ENCODE data around the gene SLC13A2.
"Not testable (repeated sequence)": the region's sequence is repeated elsewhere in the genome, so short reads cannot be mapped to it uniquely, and the experiment has no call there.

SLC13A2 gene

GRCh38 chr17:28449859-28450258 is 23.6 kb upstream of the SLC13A2 start:
- Histone ChIP-seq H3F3A (ENCODE audit: low read depth) (no peaks in the 10 kb centered on the region), H3K4me1 (ENCODE audit: insufficient read depth, low read length, poor library complexity, severe bottlenecking) (no peaks in the 10 kb centered on the region), H3K27me3 (ENCODE audit: insufficient read depth, low read length, poor library complexity, severe bottlenecking) (no peaks in the 10 kb centered on the region), H3K4me2 (ENCODE audit: low read depth, low read length, poor library complexity, severe bottlenecking) (no peak overlapping the region), H3K9me3 (ENCODE audit: insufficient read depth, low read depth, low read length) (no peaks in the 10 kb centered on the region), H2AFZ (ENCODE audit: low read length) (no peak overlapping the region), H4K20me1 (ENCODE audit: insufficient read depth, low read length, poor library complexity, severe bottlenecking) (no peaks in the 10 kb centered on the region), H3K4me3 (ENCODE audit: low read length, poor library complexity, severe bottlenecking) (no peak overlapping the region), H3K9ac (ENCODE audit: low read depth, low read length, poor library complexity, severe bottlenecking) (no peak overlapping the region), H3K36me3 (ENCODE audit: insufficient read depth, low read length) (no peaks in the 10 kb centered on the region), H3K79me2 (ENCODE audit: insufficient read depth, low read length) (no peaks in the 10 kb centered on the region), H3K9me2 (replicated peaks; ENCODE audit: low read depth, low read length) (no peaks in the 10 kb centered on the region)
- TF ChIP-seq EZH2phosphoT487 (IDR thresholded peaks at IDR 0.05; ENCODE audit: borderline replicate concordance), result no peak
- TF ChIP-seq CTCF (conservative IDR thresholded peaks at IDR 0.05; ENCODE audit: low read length), result no peak

GRCh38 chr17:28457890-28458289 is 15.6 kb upstream of the SLC13A2 start:
- H3K9me2 ChIP-seq (replicated peaks; ENCODE audit: low read depth, low read length), result no peaks in the 10 kb centered on the region
- H3K9ac ChIP-seq (ENCODE audit: low read depth, low read length, poor library complexity, severe bottlenecking), result no peak overlapping the region
- H3K4me2 ChIP-seq (ENCODE audit: low read depth, low read length, poor library complexity, severe bottlenecking), result no peak overlapping the region
- no peaks in the 10 kb centered on the region for H3F3A ChIP-seq (ENCODE audit: low read depth)
- H3K4me1 ChIP-seq (ENCODE audit: insufficient read depth, low read length, poor library complexity, severe bottlenecking), result no peaks in the 10 kb centered on the region
- no peaks in the 10 kb centered on the region for H3K79me2 ChIP-seq (ENCODE audit: insufficient read depth, low read length)
- TF ChIP-seq CTCF (conservative IDR thresholded peaks at IDR 0.05; ENCODE audit: low read length), result no peak
- no peak for TF ChIP-seq EZH2phosphoT487 (IDR thresholded peaks at IDR 0.05; ENCODE audit: borderline replicate concordance)
- no peak overlapping the region for H2AFZ ChIP-seq (ENCODE audit: low read length)
- H4K20me1 ChIP-seq (ENCODE audit: insufficient read depth, low read length, poor library complexity, severe bottlenecking), result no peaks in the 10 kb centered on the region
- H3K9me3 ChIP-seq (ENCODE audit: insufficient read depth, low read depth, low read length), result no peaks in the 10 kb centered on the region
- H3K4me3 ChIP-seq (ENCODE audit: low read length, poor library complexity, severe bottlenecking), result no peak overlapping the region
- no peaks in the 10 kb centered on the region for H3K27me3 ChIP-seq (ENCODE audit: insufficient read depth, low read length, poor library complexity, severe bottlenecking)
- H3K36me3 ChIP-seq (ENCODE audit: insufficient read depth, low read length), result no peaks in the 10 kb centered on the region

GRCh38 chr17:28458881-28459280 is 14.6 kb upstream of the SLC13A2 start:
- not testable (repeated sequence) for H3K36me3 ChIP-seq (ENCODE audit: insufficient read depth, low read length); H3K4me1 ChIP-seq (ENCODE audit: insufficient read depth, low read length, poor library complexity, severe bottlenecking); H3K4me3 ChIP-seq (ENCODE audit: low read length, poor library complexity, severe bottlenecking); H3K79me2 ChIP-seq (ENCODE audit: insufficient read depth, low read length); H3F3A ChIP-seq (ENCODE audit: low read depth); H3K9me2 ChIP-seq (replicated peaks; ENCODE audit: low read depth, low read length); H3K27me3 ChIP-seq (ENCODE audit: insufficient read depth, low read length, poor library complexity, severe bottlenecking); H3K4me2 ChIP-seq (ENCODE audit: low read depth, low read length, poor library complexity, severe bottlenecking); H4K20me1 ChIP-seq (ENCODE audit: insufficient read depth, low read length, poor library complexity, severe bottlenecking); H3K9ac ChIP-seq (ENCODE audit: low read depth, low read length, poor library complexity, severe bottlenecking); H2AFZ ChIP-seq (ENCODE audit: low read length); H3K9me3 ChIP-seq (ENCODE audit: insufficient read depth, low read depth, low read length)

- Histone ChIP-seq H3K27me3 (ENCODE audit: insufficient read depth, low read length, poor library complexity, severe bottlenecking) (no peaks in the 10 kb centered on the region), H3K9me3 (ENCODE audit: insufficient read depth, low read depth, low read length) (no peaks in the 10 kb centered on the region), H4K20me1 (ENCODE audit: insufficient read depth, low read length, poor library complexity, severe bottlenecking) (no peaks in the 10 kb centered on the region), H3K9ac (ENCODE audit: low read depth, low read length, poor library complexity, severe bottlenecking) (no peak overlapping the region), H3K4me1 (ENCODE audit: insufficient read depth, low read length, poor library complexity, severe bottlenecking) (no peaks in the 10 kb centered on the region), H2AFZ (ENCODE audit: low read length) (no peak overlapping the region), H3K4me3 (ENCODE audit: low read length, poor library complexity, severe bottlenecking) (no peak overlapping the region), H3K4me2 (ENCODE audit: low read depth, low read length, poor library complexity, severe bottlenecking) (no peak overlapping the region), H3K79me2 (ENCODE audit: insufficient read depth, low read length) (no peaks in the 10 kb centered on the region), H3K36me3 (ENCODE audit: insufficient read depth, low read length) (no peaks in the 10 kb centered on the region), H3K9me2 (replicated peaks; ENCODE audit: low read depth, low read length) (no peaks in the 10 kb centered on the region), H3F3A (ENCODE audit: low read depth) (no peaks in the 10 kb centered on the region)
- TF ChIP-seq EZH2phosphoT487 (IDR thresholded peaks at IDR 0.05; ENCODE audit: borderline replicate concordance), result no peak
- TF ChIP-seq CTCF (conservative IDR thresholded peaks at IDR 0.05; ENCODE audit: low read length), result no peak
Measured at GRCh38 chr17:28460901-28461300, 12.5 kb upstream of the SLC13A2 start.

Measured in Loucy (cell line).